GM18507 (cell line): ENCODE measurements around the gene CAVIN2.
"Not testable (repeated sequence)": the region's sequence is repeated elsewhere in the genome, so short reads cannot be mapped to it uniquely, and the experiment has no call there.

ENCODE experiments used
- DNase-seq: peaks from one replicate; pipeline ENCODE4 v3.0.0; 2011; ENCODE audit warnings: low read depth; ENCODE audit not compliant: insufficient read length; ENCODE audit errors: extremely low spot score
- FAIRE-seq: peaks from 2 replicates; lab custom pipeline; 2011; peaks lifted over from hg19 to GRCh38; lab: Jason Lieb, UNC

CAVIN2 gene

GRCh38 chr2:191813943-191814342, 32.9 kb downstream of the CAVIN2 start:
- FAIRE-seq (no peak), DNase-seq (no peak)

GRCh38 chr2:191811807-191812602, 34.9 kb downstream of the CAVIN2 start:
- FAIRE-seq (peak; percentile 80), DNase-seq (no peak)

- no peak for DNase-seq
- no peak for FAIRE-seq
Observed at GRCh38 chr2:191806396-191806795, 40.5 kb downstream of the CAVIN2 start.

GRCh38 chr2:191804766-191805165, 42.1 kb downstream of the CAVIN2 start:
- no peak for FAIRE-seq
- no peak for DNase-seq

GRCh38 chr2:191803007-191803406, 43.9 kb downstream of the CAVIN2 start:
- DNase-seq: no peak
- FAIRE-seq: no peak

GRCh38 chr2:191802180-191802579, 44.7 kb downstream of the CAVIN2 start:
- no peak for FAIRE-seq

GRCh38 chr2:191800874-191801273, 46.0 kb downstream of the CAVIN2 start:
- no peak for DNase-seq

More at GRCh38 chr2:191802180-191802579, 44.7 kb downstream of the CAVIN2 start:
- no peak for DNase-seq

GRCh38 chr2:191799526-191799925, 47.4 kb downstream of the CAVIN2 start:
- no peak for FAIRE-seq
- no peak for DNase-seq

More at GRCh38 chr2:191800874-191801273, 46.0 kb downstream of the CAVIN2 start:
- no peak for FAIRE-seq

GRCh38 chr2:191797942-191798876, 48.7 kb downstream of the CAVIN2 start:
- DNase-seq: no peak
- no peak for FAIRE-seq

GRCh38 chr2:191797500-191797899, 49.4 kb downstream of the CAVIN2 start:
- FAIRE-seq (no peak), DNase-seq (no peak)

GRCh38 chr2:191795715-191796114, 51.2 kb downstream of the CAVIN2 start:
- DNase-seq (no peak), FAIRE-seq (no peak)

- FAIRE-seq: no peak
- DNase-seq: no peak
Observed at GRCh38 chr2:191791953-191792560, 54.8 kb downstream of the CAVIN2 start.

- DNase-seq (no peak), FAIRE-seq (no peak)
Observed at GRCh38 chr2:191790737-191791136, 56.2 kb downstream of the CAVIN2 start.

- FAIRE-seq (no peak), DNase-seq (no peak)
Observed at GRCh38 chr2:191789796-191790195, 57.1 kb downstream of the CAVIN2 start.

GRCh38 chr2:191786694-191787093, 60.2 kb downstream of the CAVIN2 start:
- FAIRE-seq: no peak

GRCh38 chr2:191785651-191786050, 61.2 kb downstream of the CAVIN2 start:
- not testable (repeated sequence) for FAIRE-seq, DNase-seq

More at GRCh38 chr2:191786694-191787093, 60.2 kb downstream of the CAVIN2 start:
- DNase-seq: no peak
